ENCODE results near the gene NPC2. TPM values are rescaled to one million over a fixed set of nuclear protein-coding genes. Genes with fewer than 3 reads are reported as not detected.

The NPC2 gene
- total and polyA plus RNA-seq, 2 of the 4 experiments (the other 2 are of a cell fraction): 210 to 273 TPM

- no peaks in the 10 kb centered on the region for H3K27me3 ChIP-seq (ENCODE audit: control insufficient read depth, insufficient read depth, low read length)
- in situ Hi-C loops (cut with MboI; ENCODE audit: low sequenced_read_pairs) (no loop called here), dilution Hi-C loops (cut with HindIII; ENCODE audit: low sequenced_read_pairs, unreplicated experiment) (no loop called here), intact Hi-C loops (cut with micrococcal nuclease) (loop anchor here (10.0 kb wide), 1 partner anchor 361 kb away; no protein-coding TSS in a partner anchor)
- H3K4me1 ChIP-seq (ENCODE audit: control insufficient read depth, insufficient read depth, low read length): peaks cover 7% of the 10 kb centered on the region
- ChIA-PET POLR2A (ENCODE audit: unreplicated experiment) (no interaction called here), CTCF (interaction anchor here (0.7 kb wide), 1 partner anchor 150 kb away, joined by 5 read pairs; no protein-coding TSS in a partner anchor)
- no peaks in the 10 kb centered on the region for H3K9me3 ChIP-seq (ENCODE audit: control insufficient read depth, insufficient read depth, low read length)
- 0 out of 2 replicates have a peak overlapping the region, but pooled peaks have one; percentile 5 for H3K4ac ChIP-seq (ENCODE audit: low read depth, low read length)
- H3K27ac ChIP-seq (ENCODE audit: insufficient read depth, low read length): no peak overlapping the region
- peaks cover 7% of the 10 kb centered on the region for H3K36me3 ChIP-seq (ENCODE audit: control insufficient read depth, insufficient read depth, low read length)
- no peak overlapping the region for H2BK20ac ChIP-seq (ENCODE audit: low read depth, low read length)
- H4K20me1 ChIP-seq (ENCODE audit: insufficient read depth, low read length): no peaks in the 10 kb centered on the region
- no peak overlapping the region for H2BK5ac ChIP-seq (ENCODE audit: low read depth, low read length, poor library complexity, severe bottlenecking)
- no peak overlapping the region for H2AK9ac ChIP-seq (replicated peaks; ENCODE audit: low read depth, low read length, poor library complexity)
- no peak; the same call in 1 of the 2 replicates for ATAC-seq (ENCODE audit: low read depth)
- no peak overlapping the region for H4K5ac ChIP-seq (ENCODE audit: low read depth, low read length)
- H2AK5ac ChIP-seq (ENCODE audit: low read depth, low read length): no peak overlapping the region
- no peak overlapping the region for H2BK120ac ChIP-seq (ENCODE audit: low read depth, low read length)
- no CpG with 5 or more reads among the region's 4 CpGs for WGBS, 2 experiments (ENCODE audit: extremely low coverage in 2 of 2, insufficient read length in 1 of 2)
- no peak overlapping the region for H2BK15ac ChIP-seq (ENCODE audit: low read depth, low read length)
- TF ChIP-seq MAZ (IDR thresholded peaks at IDR 0.05; ENCODE audit: borderline replicate concordance, low read depth, low read length) (no peak), POLR2A (IDR thresholded peaks at IDR 0.05; ENCODE audit: low read depth, low read length) (no peak), MAFK (IDR thresholded peaks at IDR 0.05; ENCODE audit: low read depth, low read length) (no peak), NFE2L2 (IDR thresholded peaks at IDR 0.05; ENCODE audit: low read depth, low read length) (no peak), CTCF (conservative IDR thresholded peaks at IDR 0.05; ENCODE audit: low read depth, low read length) (no peak), FOS (IDR thresholded peaks at IDR 0.05; ENCODE audit: low read depth, low read length) (no peak), RCOR1 (IDR thresholded peaks at IDR 0.05; ENCODE audit: insufficient replicate concordance, low read length) (no peak), CHD1 (IDR thresholded peaks at IDR 0.05; ENCODE audit: low read depth, low read length) (no peak), CEBPB (IDR thresholded peaks at IDR 0.05; ENCODE audit: low read depth, low read length) (no peak), BHLHE40 (IDR thresholded peaks at IDR 0.05; ENCODE audit: low read depth, low read length) (no peak), RAD21 (IDR thresholded peaks at IDR 0.05; ENCODE audit: low read length) (no peak), MXI1 (IDR thresholded peaks at IDR 0.05; ENCODE audit: borderline replicate concordance, low read depth, low read length) (no peak), SMC3 (IDR thresholded peaks at IDR 0.05; ENCODE audit: low read depth, low read length) (no peak), RFX5 (IDR thresholded peaks at IDR 0.05; ENCODE audit: low read depth, low read length) (no peak)
- TF ChIP-seq, protein P1, sequence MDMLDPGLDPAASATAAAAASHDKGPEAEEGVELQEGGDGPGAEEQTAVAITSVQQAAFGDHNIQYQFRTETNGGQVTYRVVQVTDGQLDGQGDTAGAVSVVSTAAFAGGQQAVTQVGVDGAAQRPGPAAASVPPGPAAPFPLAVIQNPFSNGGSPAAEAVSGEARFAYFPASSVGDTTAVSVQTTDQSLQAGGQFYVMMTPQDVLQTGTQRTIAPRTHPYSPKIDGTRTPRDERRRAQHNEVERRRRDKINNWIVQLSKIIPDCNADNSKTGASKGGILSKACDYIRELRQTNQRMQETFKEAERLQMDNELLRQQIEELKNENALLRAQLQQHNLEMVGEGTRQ (IDR thresholded peaks at IDR 0.05; ENCODE audit: low read depth, low read length): no peak
- TF ChIP-seq, protein P2, sequence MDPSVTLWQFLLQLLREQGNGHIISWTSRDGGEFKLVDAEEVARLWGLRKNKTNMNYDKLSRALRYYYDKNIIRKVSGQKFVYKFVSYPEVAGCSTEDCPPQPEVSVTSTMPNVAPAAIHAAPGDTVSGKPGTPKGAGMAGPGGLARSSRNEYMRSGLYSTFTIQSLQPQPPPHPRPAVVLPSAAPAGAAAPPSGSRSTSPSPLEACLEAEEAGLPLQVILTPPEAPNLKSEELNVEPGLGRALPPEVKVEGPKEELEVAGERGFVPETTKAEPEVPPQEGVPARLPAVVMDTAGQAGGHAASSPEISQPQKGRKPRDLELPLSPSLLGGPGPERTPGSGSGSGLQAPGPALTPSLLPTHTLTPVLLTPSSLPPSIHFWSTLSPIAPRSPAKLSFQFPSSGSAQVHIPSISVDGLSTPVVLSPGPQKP (IDR thresholded peaks at IDR 0.05; ENCODE audit: borderline replicate concordance, low read depth, low read length): no peak
- peaks cover 10% of the 10 kb centered on the region; the same call in 1 of the 2 replicates for H3K9me1 ChIP-seq (ENCODE audit: insufficient read depth, low read length)
- DNase-seq: no peak
- H3K56ac ChIP-seq (ENCODE audit: extremely low read depth, insufficient read depth, low read length): no peak overlapping the region
- H2AFZ ChIP-seq (replicated peaks; ENCODE audit: low read length, poor library complexity): peak overlapping the region; percentile 60
- BruUV-seq (replicated peaks): no TSS peak
- H3K14ac ChIP-seq (replicated peaks; ENCODE audit: low read depth, low read length): no peak overlapping the region
- H3K23ac ChIP-seq (ENCODE audit: low read depth, low read length): no peak overlapping the region
- H3K9ac ChIP-seq (ENCODE audit: low read depth, low read length): no peak overlapping the region
- no peak overlapping the region for H3K18ac ChIP-seq (ENCODE audit: low read depth, low read length)
- H3K79me1 ChIP-seq (ENCODE audit: low read depth in 1 of 2, low read length in 2 of 2): no peaks in the 10 kb centered on the region
- no peak overlapping the region for H3K4me2 ChIP-seq (ENCODE audit: low read depth, low read length)
- H4K8ac ChIP-seq (ENCODE audit: low read depth in 2 of 2, low read length in 2 of 2): no peak overlapping the region
- no peak overlapping the region for H4K91ac ChIP-seq (ENCODE audit: insufficient read depth, low read depth, low read length)
- H3K4me3 ChIP-seq (ENCODE audit: insufficient read depth, low read depth, low read length): no peak overlapping the region
Measured at GRCh38 chr14:74476107-74476506, 17.0 kb downstream of the NPC2 start.
